IMR-90 (cell line): ENCODE data around the gene PKHD1. TPM values are rescaled to one million over a fixed set of nuclear protein-coding genes. Genes with fewer than 3 reads are reported as not detected.

ENCODE experiments used
- ATAC-seq: fragments of 200-7000 bp; cut with Tn5 transposase; 2 replicates; pipeline ENCODE4 v1.9.1; 2020; ENCODE audit warnings: low read depth, mild to moderate bottlenecking, moderate library complexity
- BruUV-seq: library from RNA; stranded (reverse); fragments of 400-500 nt; replicated peaks from 2 replicates; lab custom pipeline; 2021; lab: Mats Ljungman, UMichigan
- CTCF ChIA-PET: fragments of 300-600 bp; formaldehyde crosslinking; extraction: SDS; loops from one replicate; lab custom pipeline; 2021; ENCODE audit warnings: antibody characterized with exemption; lab: Yijun Ruan, JAX
- POLR2A ChIA-PET: fragments of 300-600 bp; sonication (Branson Sonifier 250); formaldehyde crosslinking; loops from one replicate; lab custom pipeline; 2022; ENCODE audit warnings: antibody characterized with exemption; ENCODE audit not compliant: unreplicated experiment; lab: Charles Lee
- DNase-seq: peaks from one replicate; pipeline ENCODE4 v3.0.0; 2013
- H2AFZ ChIP-seq: replicated peaks from 2 replicates; pipeline ENCODE3; 2013; ENCODE audit warnings: low read length, mild to moderate bottlenecking; ENCODE audit not compliant: poor library complexity
- H2AK5ac ChIP-seq: 2 replicates; pipeline ENCODE4 v1.6.1; 2013; ENCODE audit warnings: low read depth, low read length, inconsistent platforms
- H2AK9ac ChIP-seq: replicated peaks from 2 replicates; pipeline ENCODE3; 2013; ENCODE audit warnings: mild to moderate bottlenecking, low read depth, low read length, moderate library complexity; ENCODE audit not compliant: poor library complexity
- H2BK120ac ChIP-seq: 2 replicates; pipeline ENCODE4 v1.6.1; 2013; ENCODE audit warnings: low read depth, low read length, inconsistent platforms
- H2BK15ac ChIP-seq: 3 replicates; pipeline ENCODE4 v1.6.1; 2013; ENCODE audit warnings: low read depth, low read length, inconsistent platforms
- H2BK20ac ChIP-seq: 2 replicates; pipeline ENCODE4 v1.6.1; 2013; ENCODE audit warnings: low read depth, mild to moderate bottlenecking, inconsistent platforms, low read length, moderate library complexity
- H2BK5ac ChIP-seq: 2 replicates; pipeline ENCODE4 v1.6.1; 2013; ENCODE audit warnings: mild to moderate bottlenecking, low read depth, low read length, inconsistent platforms; ENCODE audit not compliant: poor library complexity, severe bottlenecking
- H3K14ac ChIP-seq: replicated peaks from 2 replicates; pipeline ENCODE4 v1.6.1; 2013; ENCODE audit warnings: low read depth, low read length, inconsistent platforms
- H3K18ac ChIP-seq: 2 replicates; pipeline ENCODE4 v1.6.1; 2013; ENCODE audit warnings: low read depth, low read length, control low read depth
- H3K23ac ChIP-seq: 2 replicates; pipeline ENCODE4 v1.6.1; 2013; ENCODE audit warnings: low read depth, low read length, inconsistent platforms
- H3K27ac ChIP-seq: 2 replicates; pipeline ENCODE4 v1.5.1; 2013; ENCODE audit warnings: mild to moderate bottlenecking, control low read depth, low read length; ENCODE audit not compliant: insufficient read depth
- H3K27me3 ChIP-seq: 2 replicates; pipeline ENCODE4 v1.6.1; 2013; ENCODE audit warnings: low read length; ENCODE audit not compliant: control insufficient read depth, insufficient read depth
- H3K36me3 ChIP-seq: 2 replicates; pipeline ENCODE4 v1.6.1; 2013; ENCODE audit warnings: low read length, mixed read lengths; ENCODE audit not compliant: control insufficient read depth, insufficient read depth
- H3K4ac ChIP-seq: 2 replicates; pipeline ENCODE4 v1.6.1; 2013; ENCODE audit warnings: low read depth, low read length, inconsistent platforms
- H3K4me1 ChIP-seq: 2 replicates; pipeline ENCODE4 v1.6.1; 2013; ENCODE audit warnings: low read length, mixed read lengths; ENCODE audit not compliant: control insufficient read depth, insufficient read depth
- H3K4me2 ChIP-seq: 2 replicates; pipeline ENCODE4 v1.6.1; 2013; ENCODE audit warnings: low read depth, mild to moderate bottlenecking, control low read depth, low read length, moderate library complexity
- H3K4me3 ChIP-seq: 2 replicates; pipeline ENCODE4 v1.5.1; 2013; ENCODE audit warnings: low read depth, mild to moderate bottlenecking, control low read depth, low read length, moderate library complexity; ENCODE audit not compliant: insufficient read depth
- H3K56ac ChIP-seq: 2 replicates; pipeline ENCODE4 v1.6.1; 2013; ENCODE audit warnings: low read length, inconsistent platforms; ENCODE audit not compliant: insufficient read depth; ENCODE audit errors: extremely low read depth
- H3K79me1 ChIP-seq, 2 experiments: 2 replicates each; pipeline ENCODE4 v1.6.1; 2013; ENCODE audit warnings: low read length in 2 of 2, inconsistent platforms in 1 of 2, low read depth in 1 of 2
- H3K9ac ChIP-seq: 2 replicates; pipeline ENCODE4 v1.6.1; 2013; ENCODE audit warnings: low read depth, low read length, control low read depth
- H3K9me1 ChIP-seq: 2 replicates; pipeline ENCODE4 v1.6.1; 2013; ENCODE audit warnings: low read length, inconsistent platforms; ENCODE audit not compliant: insufficient read depth
- H3K9me3 ChIP-seq: 2 replicates; pipeline ENCODE4 v1.6.1; 2013; ENCODE audit warnings: low read length; ENCODE audit not compliant: control insufficient read depth, insufficient read depth
- H4K20me1 ChIP-seq: 2 replicates; pipeline ENCODE4 v1.6.1; 2013; ENCODE audit warnings: low read length, inconsistent platforms; ENCODE audit not compliant: insufficient read depth
- H4K5ac ChIP-seq: 2 replicates; pipeline ENCODE4 v1.6.1; 2013; ENCODE audit warnings: mild to moderate bottlenecking, low read depth, low read length, control low read depth
- H4K8ac ChIP-seq, 2 experiments: 2 replicates each; pipeline ENCODE4 v1.6.1; 2013; ENCODE audit warnings: low read depth in 2 of 2, low read length in 2 of 2, control low read depth in 1 of 2, inconsistent platforms in 1 of 2
- H4K91ac ChIP-seq: 2 replicates; pipeline ENCODE4 v1.6.1; 2013; ENCODE audit warnings: low read depth, low read length, inconsistent platforms; ENCODE audit not compliant: insufficient read depth
- BHLHE40 ChIP-seq: fragments of 150-350 bp; IDR thresholded peaks from 2 replicates; pipeline ENCODE4 v1.6.1; 2016; ENCODE audit warnings: mild to moderate bottlenecking, low read depth, low read length
- CEBPB ChIP-seq: IDR thresholded peaks from 2 replicates; pipeline ENCODE4 v1.6.1; 2012; ENCODE audit warnings: low read depth, low read length, improper control_type of control experiment
- CHD1 ChIP-seq: IDR thresholded peaks from 2 replicates; pipeline ENCODE4 v1.6.1; 2012; ENCODE audit warnings: low read depth, low read length, improper control_type of control experiment
- CTCF ChIP-seq: conservative IDR thresholded peaks from 2 replicates; pipeline ENCODE4 v1.5.1; 2012; ENCODE audit warnings: mild to moderate bottlenecking, low read depth, low read length, improper control_type of control experiment
- ELK1 ChIP-seq: fragments of 150-350 bp; IDR thresholded peaks from 2 replicates; pipeline ENCODE4 v1.6.1; 2016; ENCODE audit warnings: low read depth, mild to moderate bottlenecking, low read length, moderate library complexity, borderline replicate concordance
- FOS ChIP-seq: fragments of 150-350 bp; IDR thresholded peaks from 2 replicates; pipeline ENCODE4 v1.6.1; 2016; ENCODE audit warnings: low read depth, low read length
- MAFK ChIP-seq: IDR thresholded peaks from 2 replicates; pipeline ENCODE4 v1.6.1; 2012; ENCODE audit warnings: low read depth, low read length, improper control_type of control experiment
- MAZ ChIP-seq: IDR thresholded peaks from 2 replicates; pipeline ENCODE4 v1.6.1; 2012; ENCODE audit warnings: low read depth, mild to moderate bottlenecking, low read length, improper control_type of control experiment, moderate library complexity, borderline replicate concordance
- MXI1 ChIP-seq: IDR thresholded peaks from 2 replicates; pipeline ENCODE4 v1.6.1; 2012; ENCODE audit warnings: low read depth, mild to moderate bottlenecking, low read length, moderate library complexity, borderline replicate concordance
- NFE2L2 ChIP-seq: fragments of 150-350 bp; IDR thresholded peaks from 2 replicates; pipeline ENCODE4 v1.6.1; 2016; ENCODE audit warnings: low read depth, mild to moderate bottlenecking, low read length
- POLR2A ChIP-seq: IDR thresholded peaks from 2 replicates; pipeline ENCODE4 v1.6.1; 2012; ENCODE audit warnings: mild to moderate bottlenecking, low read depth, low read length
- RAD21 ChIP-seq: IDR thresholded peaks from 2 replicates; pipeline ENCODE4 v1.6.1; 2012; ENCODE audit warnings: low read length, improper control_type of control experiment
- RCOR1 ChIP-seq: IDR thresholded peaks from 2 replicates; pipeline ENCODE4 v1.6.1; 2012; ENCODE audit warnings: mild to moderate bottlenecking, low read length, improper control_type of control experiment; ENCODE audit not compliant: insufficient replicate concordance
- RFX5 ChIP-seq: IDR thresholded peaks from 2 replicates; pipeline ENCODE4 v1.8.0; 2012; ENCODE audit warnings: low read depth, mild to moderate bottlenecking, low read length, moderate library complexity
- SMC3 ChIP-seq: fragments of 150-350 bp; IDR thresholded peaks from 2 replicates; pipeline ENCODE4 v1.6.1; 2016; ENCODE audit warnings: low read depth, mild to moderate bottlenecking, antibody characterized with exemption, low read length, moderate library complexity
- USF2 ChIP-seq: fragments of 150-350 bp; IDR thresholded peaks from 2 replicates; pipeline ENCODE4 v1.6.1; 2017; ENCODE audit warnings: mild to moderate bottlenecking, antibody characterized with exemption, low read length, low read depth
- WGBS, 2 experiments: methylation state at CpG; one replicate each; pipeline versions ENCODE4 v1.1.5 to v1.1.7; 2013; ENCODE audit warnings: missing lambda C conversion rate in 2 of 2; ENCODE audit not compliant: insufficient read length in 1 of 2; ENCODE audit errors: extremely low coverage in 2 of 2; 5-methylcytosine and 5-hydroxymethylcytosine counted together
- dilution Hi-C: fragments of 300-500 bp; cut with HindIII; formaldehyde crosslinking; loops from one replicate; pipeline ENCODE4 v1.14.3; 2018; ENCODE audit warnings: low sequenced_read_pairs; ENCODE audit not compliant: unreplicated experiment
- in situ Hi-C: fragments of 300-500 bp; cut with MboI; formaldehyde crosslinking; loops from 3 replicates; pipeline ENCODE4 v1.14.3; 2019; ENCODE audit warnings: low sequenced_read_pairs, inconsistent platforms, mixed read lengths
- intact Hi-C: fragments of 100-400 bp; cut with micrococcal nuclease; formaldehyde crosslinking; loops from 2 replicates; pipeline ENCODE4 v1.10.0; 2022
- polyA plus RNA-seq, 3 experiments: library from polyadenylated mRNA; depleted of rRNA; stranded (reverse); fragments of >200 nt; gene quantifications; 2 replicates each; pipeline ENCODE4 v1.2.3, GENCODE V29; 2012; ENCODE audit warnings: low replicate concordance in 1 of 3
- total RNA-seq: library from RNA; depleted of rRNA; stranded (reverse); fragments of >200 nt; gene quantifications from 2 replicates; pipeline ENCODE4 v1.2.3, GENCODE V29; 2012

The PKHD1 gene
- total and polyA plus RNA-seq, 2 of the 4 experiments (the other 2 are of a cell fraction): not detected

GRCh38 chr6:52134011-52134410 is 46.6 kb upstream of the PKHD1 start:
- no peaks in the 10 kb centered on the region for H4K20me1 ChIP-seq
- H3K4me2 ChIP-seq: no peak overlapping the region
- BruUV-seq: no TSS peak
- H3K9me1 ChIP-seq: no peaks in the 10 kb centered on the region
- H3K14ac ChIP-seq: no peak overlapping the region
- CTCF ChIA-PET: no interaction called here
- H3K4me3 ChIP-seq: no peak overlapping the region
- H2AK5ac ChIP-seq: no peak overlapping the region
- WGBS, 2 experiments: no CpG with 5 or more reads among the region's 3 CpGs
- no peak overlapping the region for H2BK120ac ChIP-seq
- no peaks in the 10 kb centered on the region for H3K9me3 ChIP-seq
- no peak overlapping the region for H4K5ac ChIP-seq
- H3K56ac ChIP-seq: no peak overlapping the region
- no peak overlapping the region for H3K27ac ChIP-seq
- H3K23ac ChIP-seq: no peak overlapping the region
- H3K79me1 ChIP-seq: no peaks in the 10 kb centered on the region
- H3K9ac ChIP-seq: no peak overlapping the region
- in situ Hi-C loops (no loop called here), intact Hi-C loops (no loop called here), dilution Hi-C loops (no loop called here)
- H4K8ac ChIP-seq: no peak overlapping the region
- no peaks in the 10 kb centered on the region for H3K36me3 ChIP-seq
- no peak overlapping the region for H2BK15ac ChIP-seq
- DNase-seq: no peak
- no peak overlapping the region for H2BK20ac ChIP-seq
- peaks cover 5% of the 10 kb centered on the region for H3K27me3 ChIP-seq
- H4K91ac ChIP-seq: no peak overlapping the region
- H2AFZ ChIP-seq: no peak overlapping the region
- POLR2A ChIA-PET: no interaction called here
- H2AK9ac ChIP-seq: no peak overlapping the region
- no peak overlapping the region for H3K18ac ChIP-seq
- H3K4me1 ChIP-seq: no peaks in the 10 kb centered on the region
- H3K4ac ChIP-seq: no peak overlapping the region
- TF ChIP-seq RFX5 (no peak), CHD1 (no peak), ELK1 (no peak), FOS (no peak), NFE2L2 (no peak), USF2 (no peak), BHLHE40 (no peak), MXI1 (no peak), CTCF (no peak), RCOR1 (no peak), RAD21 (no peak), MAZ (no peak), CEBPB (no peak), POLR2A (no peak), MAFK (no peak), SMC3 (no peak)
- ATAC-seq: no peak
- H2BK5ac ChIP-seq: no peak overlapping the region
